ENCODE measurements around the gene KIF26A.

- TF ChIP-seq, protein P1, sequence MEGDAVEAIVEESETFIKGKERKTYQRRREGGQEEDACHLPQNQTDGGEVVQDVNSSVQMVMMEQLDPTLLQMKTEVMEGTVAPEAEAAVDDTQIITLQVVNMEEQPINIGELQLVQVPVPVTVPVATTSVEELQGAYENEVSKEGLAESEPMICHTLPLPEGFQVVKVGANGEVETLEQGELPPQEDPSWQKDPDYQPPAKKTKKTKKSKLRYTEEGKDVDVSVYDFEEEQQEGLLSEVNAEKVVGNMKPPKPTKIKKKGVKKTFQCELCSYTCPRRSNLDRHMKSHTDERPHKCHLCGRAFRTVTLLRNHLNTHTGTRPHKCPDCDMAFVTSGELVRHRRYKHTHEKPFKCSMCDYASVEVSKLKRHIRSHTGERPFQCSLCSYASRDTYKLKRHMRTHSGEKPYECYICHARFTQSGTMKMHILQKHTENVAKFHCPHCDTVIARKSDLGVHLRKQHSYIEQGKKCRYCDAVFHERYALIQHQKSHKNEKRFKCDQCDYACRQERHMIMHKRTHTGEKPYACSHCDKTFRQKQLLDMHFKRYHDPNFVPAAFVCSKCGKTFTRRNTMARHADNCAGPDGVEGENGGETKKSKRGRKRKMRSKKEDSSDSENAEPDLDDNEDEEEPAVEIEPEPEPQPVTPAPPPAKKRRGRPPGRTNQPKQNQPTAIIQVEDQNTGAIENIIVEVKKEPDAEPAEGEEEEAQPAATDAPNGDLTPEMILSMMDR (IDR thresholded peaks at IDR 0.05), result no peak
- TF ChIP-seq POLR2AphosphoS5 (IDR thresholded peaks at IDR 0.05) (no peak), EP300 (IDR thresholded peaks at IDR 0.05) (no peak), POLR2A (IDR thresholded peaks at IDR 0.05) (no peak)
These were observed 39.9 kb downstream of the KIF26A start for GRCh38 chr14:104178279-104178678.

Measured in stomach (tissue), 4 donors.